GM18861 (cell line): Measurements from ENCODE around the gene HERPUD1.

Experiments
- ATAC-seq: cut with Tn5 transposase; IDR thresholded peaks from one replicate; pipeline ENCODE4 v1.9.1; 2021; ENCODE audit not compliant: unreplicated experiment

Gene HERPUD1

GRCh38 chr16:56910654-56911539 lies 21.0 kb upstream of the HERPUD1 start:
- ATAC-seq = no peak

DNA sequence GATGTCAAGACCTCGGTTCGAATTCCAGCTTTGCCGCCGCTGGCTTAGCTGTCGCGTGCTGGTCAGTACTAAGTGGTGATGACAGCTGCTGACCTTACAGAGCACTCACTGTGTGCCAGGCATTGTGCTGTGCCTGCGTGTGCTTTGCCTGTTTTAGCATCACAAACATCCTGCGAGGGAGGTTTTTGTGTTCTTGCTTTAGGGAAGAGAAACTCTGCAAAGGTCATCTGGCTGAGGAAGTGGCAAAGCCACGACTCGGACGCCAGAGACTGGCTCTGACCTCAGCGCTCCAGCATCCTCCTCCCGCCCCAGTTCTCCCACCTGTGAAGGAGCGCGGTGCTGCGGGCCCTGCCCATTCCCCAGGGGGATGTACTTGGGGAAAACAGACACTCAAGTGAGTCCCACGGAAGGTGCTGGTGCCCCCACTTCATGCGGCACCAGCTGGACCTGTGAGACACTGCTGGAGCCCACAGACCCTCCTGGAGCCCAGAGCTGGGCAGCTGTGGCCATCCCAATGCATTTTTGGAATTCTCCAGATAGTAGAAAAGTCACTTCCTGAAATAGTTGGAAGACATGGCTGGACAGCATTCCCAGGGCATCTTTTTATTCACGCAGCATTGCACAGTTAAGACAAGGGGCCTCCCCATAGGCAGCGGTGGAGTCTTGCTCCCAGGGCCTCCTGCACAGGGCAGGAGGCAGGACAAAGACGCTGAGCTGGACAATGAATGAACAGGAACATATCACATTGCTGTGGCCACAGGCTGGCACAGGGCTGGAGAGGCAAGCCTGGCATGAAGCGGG lies 20.0 kb upstream of the HERPUD1 start:
- peak; percentile 77 for ATAC-seq

DNA sequence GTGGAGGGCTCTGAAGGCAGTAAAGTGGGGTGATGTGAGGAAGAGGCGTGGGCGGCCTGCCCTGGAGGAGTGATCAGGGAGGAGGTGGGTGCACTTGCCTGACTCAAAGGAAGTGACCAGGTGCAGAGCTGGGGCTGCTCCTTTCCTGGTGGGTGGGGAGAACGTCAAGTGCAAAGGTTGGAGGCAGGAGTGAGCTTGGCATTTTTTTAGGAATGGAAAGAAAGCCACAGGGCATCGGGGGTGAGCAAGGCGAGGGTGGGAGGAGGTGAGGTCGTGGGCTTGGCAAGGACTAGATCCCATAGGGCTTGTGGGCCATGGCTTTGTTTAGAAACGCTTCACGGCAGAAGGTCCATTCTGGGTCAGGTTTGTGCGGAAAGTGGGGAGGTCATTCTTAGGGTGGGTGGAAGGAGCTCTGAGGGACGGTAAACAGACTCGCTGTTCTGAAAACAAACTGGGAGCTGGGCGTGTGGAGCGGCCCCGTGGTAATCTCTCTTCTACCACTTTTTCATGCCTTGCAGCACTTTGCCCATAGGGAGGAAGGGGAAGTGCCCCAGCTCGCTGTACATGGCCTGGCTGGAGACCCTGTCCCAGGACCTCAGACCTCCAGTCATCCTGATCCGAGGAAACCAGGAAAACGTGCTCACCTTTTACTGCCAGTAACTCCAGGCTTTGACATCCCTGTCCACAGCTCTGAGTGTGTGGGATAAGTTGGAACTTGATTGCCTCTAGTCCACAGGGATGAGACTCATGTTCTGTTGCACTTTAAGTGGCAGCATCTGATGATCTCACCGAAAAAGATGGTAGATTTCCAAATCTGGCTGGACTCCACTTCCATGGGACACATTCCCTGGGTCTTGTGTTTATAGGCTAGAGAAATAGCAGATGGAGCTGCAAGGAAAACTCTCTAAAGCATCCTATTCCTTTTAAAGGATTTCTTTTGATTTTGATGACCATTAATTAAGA lies 18.9 kb upstream of the HERPUD1 start:
- no peak for ATAC-seq

GRCh38 chr16:56914896-56915295 lies 17.0 kb upstream of the HERPUD1 start:
- no peak for ATAC-seq

- no peak for ATAC-seq
These were observed 16.4 kb upstream of the HERPUD1 start for GRCh38 chr16:56915336-56916119.

DNA sequence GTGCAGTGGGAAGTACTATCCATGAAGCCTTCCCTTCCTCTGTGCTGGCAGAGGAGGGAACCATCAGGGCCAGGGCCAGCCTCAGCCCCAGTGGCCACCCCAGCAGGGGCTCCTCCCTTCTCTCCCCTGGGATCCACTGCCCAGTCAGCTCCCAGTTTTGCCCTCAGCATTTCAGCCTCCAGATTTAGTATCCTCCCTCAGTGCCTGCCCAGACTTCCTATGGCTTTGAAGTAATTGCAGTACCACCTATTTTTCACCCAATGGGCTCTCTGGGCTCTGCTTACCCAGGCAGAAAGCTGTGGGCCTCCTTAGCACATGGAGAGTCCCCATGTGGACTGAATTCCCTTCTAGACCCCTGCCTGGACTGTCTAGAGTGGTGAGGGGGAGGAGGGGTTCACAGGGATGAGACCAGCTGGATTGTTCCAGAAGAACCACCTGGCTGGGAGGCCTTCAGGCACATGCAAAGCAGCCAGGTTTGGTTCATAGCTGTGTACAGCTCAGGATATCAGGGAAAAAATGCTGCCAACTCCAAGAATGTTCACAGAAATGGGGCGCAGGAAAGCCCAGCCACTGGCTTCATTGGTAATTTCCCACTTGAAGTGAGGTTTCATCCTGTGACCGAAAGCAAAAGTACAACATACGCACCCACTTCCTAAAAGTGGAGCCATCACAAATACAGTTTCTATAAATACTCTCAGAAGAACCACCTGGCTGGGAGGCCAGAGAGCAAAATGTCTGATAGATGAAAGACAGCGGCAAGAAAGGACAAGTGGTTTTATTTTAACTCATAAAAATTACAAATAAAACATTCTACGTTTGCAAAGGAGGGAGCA lies 15.2 kb upstream of the HERPUD1 start:
- peak; percentile 82 for ATAC-seq

DNA sequence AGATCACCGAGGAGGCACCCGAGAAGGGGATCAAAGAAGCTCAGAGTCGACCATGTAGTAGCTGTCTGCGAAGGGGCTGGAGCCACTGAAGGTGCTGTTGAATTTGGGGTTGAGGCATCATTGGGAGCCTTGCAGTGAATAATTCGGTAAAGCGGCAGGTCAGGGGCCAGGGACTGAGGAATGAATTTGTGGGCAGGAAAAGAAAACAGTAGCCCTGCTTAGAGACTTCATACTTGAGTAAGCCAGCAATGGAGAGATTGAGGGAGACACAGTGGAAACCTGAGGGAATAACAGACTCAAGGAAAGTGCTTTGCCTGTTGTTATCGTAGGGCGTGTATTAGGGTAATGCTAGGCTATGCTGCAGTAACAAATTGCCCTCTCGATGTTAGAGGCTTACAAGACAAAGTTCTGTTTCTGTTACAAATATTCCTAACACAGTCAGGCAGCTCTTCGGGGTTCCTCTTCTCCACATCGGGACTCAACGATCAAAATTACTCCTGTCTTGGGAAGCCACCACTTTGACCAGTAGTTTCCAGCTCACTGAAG lies 13.4 kb upstream of the HERPUD1 start:
- ATAC-seq = no peak

- no peak for ATAC-seq
These were observed 12.7 kb upstream of the HERPUD1 start for GRCh38 chr16:56919099-56919800.

DNA sequence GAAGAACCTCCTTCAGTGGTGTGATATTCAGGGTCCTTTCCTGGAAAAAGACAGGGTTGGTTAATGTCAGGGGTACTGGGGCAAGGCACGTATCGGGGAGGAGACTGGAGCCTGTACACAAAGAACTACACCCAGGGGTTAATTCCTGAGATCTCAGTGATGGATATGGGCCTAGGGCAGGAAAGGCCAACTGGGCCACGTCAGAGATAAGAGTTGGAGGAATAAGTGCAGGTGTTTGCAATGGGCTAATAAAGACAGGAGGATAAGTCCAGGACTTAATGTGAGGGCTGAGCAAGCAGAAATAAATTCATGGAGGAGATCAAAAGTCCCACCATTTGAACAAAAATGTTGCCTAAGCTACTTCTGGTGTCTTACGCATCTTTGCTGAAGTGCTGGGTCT lies 10.4 kb upstream of the HERPUD1 start:
- ATAC-seq = no peak

DNA sequence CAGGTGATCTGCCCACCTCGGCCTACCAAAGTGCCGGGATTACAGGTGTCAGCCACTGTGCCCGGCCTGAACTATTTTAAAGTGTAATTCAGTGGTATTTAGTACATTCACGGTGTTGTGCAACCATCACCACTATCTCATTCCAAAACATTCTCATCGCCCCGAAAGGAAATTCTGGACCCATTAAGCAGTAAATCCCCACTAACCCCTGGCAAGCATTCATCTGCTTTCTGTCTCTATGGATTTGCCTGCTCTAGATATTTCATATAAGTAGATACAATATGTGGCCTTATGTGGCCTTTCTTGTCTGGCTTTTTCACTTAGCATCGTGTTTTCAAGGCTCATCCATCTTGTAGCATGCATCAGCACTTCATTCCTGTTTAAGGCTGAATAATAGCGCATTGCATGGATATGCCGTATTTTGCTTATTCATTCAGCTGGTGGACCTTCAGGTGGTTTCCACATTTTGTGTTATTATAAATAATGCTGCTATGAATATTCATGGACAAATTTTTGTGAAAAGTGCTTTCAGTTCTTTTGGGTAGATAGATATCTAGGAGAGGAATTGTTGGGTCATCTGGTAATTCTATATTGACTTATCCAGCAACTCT lies 8.4 kb upstream of the HERPUD1 start:
- ATAC-seq = no peak

DNA sequence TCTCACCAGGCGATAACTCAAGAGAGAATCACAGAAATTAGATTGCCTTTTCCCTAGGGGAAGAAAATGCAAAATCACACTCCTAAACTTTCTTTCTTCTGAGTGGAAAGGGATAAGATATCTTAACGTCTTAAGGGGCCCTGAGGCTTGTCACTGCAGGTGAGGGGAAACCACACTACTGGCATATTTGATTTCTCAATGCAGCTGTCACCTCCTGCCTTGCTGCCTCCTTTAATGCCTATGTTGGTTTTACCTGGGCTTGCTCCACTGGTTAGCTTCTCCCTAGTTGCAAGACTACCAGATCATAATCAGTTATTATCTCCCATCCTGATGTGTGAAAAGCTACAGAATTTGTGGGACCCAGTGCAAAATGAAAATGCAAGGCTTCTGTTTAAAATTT lies 4.5 kb upstream of the HERPUD1 start:
- ATAC-seq = no peak

GRCh38 chr16:56929639-56930038 lies 2.3 kb upstream of the HERPUD1 start:
- no peak for ATAC-seq

GRCh38 chr16:56930486-56931270 lies 1.3 kb upstream of the HERPUD1 start:
- no peak for ATAC-seq

GRCh38 chr16:56931271-56931891 lies 561 bp upstream of the HERPUD1 start:
- ATAC-seq = peak; percentile 20

DNA sequence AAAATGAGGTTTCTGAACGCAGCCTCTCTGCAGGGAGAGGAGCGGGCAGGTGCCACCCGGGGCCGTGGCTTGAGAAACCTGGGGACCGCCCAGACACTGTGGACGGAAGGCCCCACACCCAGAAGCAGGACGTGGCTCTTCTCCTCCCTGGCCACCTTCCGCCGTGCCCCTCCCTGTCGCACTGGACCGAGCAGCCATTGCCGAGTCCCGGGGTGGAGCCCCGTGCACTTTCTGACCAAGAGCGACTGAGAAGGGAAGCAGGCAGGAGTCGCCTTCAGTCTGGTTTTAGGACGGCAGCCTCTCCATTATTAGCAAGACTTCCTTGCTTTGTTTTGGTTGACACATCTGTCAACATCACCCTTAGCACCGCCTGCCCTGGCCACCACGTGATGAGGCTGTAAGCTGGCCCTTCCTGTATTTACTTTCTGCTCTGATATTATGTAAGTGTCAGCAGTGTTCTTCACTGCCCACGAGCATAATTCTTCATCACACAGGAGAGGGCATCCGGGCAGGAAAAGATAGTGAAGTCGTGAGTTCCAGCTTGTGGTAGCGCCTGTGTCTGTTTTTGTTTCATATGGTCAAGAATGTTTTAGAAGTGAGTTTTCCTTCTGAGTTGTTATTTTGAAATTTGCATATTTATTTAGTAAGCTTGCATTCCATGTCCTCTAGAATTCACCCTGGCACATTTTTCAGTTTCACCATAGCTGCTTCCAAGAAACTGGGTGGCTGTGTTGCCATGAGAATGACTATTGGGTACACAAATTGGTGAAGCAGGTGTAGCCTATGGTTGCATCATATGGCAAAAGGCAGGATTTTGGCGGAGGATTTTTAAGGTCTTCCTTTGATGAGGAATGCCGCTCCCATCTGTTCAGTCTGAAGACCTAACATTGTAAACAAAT lies 1.0 kb downstream of the HERPUD1 start:
- ATAC-seq = no peak
